Astrocyte (in vitro differentiated cells and primary cell): Measurements from ENCODE around the gene CALHM4. TPM values are rescaled to one million over a fixed set of nuclear protein-coding genes. Genes with fewer than 3 reads are reported as not detected.

Experiments used
- DNase-seq: peaks from one replicate; pipeline ENCODE4 v3.0.0-alpha.2; 2010; ENCODE audit warnings: low read depth
- FAIRE-seq: peaks from 2 replicates; lab custom pipeline; 2011; peaks lifted over from hg19 to GRCh38; lab: Jason Lieb, UNC
- H2AFZ ChIP-seq: 2 replicates; pipeline ENCODE4 v1.6.0; 2012; ENCODE audit warnings: low read depth, low read length, inconsistent platforms
- H3K27ac ChIP-seq: 2 replicates; pipeline ENCODE4 v1.5.1; 2011; ENCODE audit warnings: low read depth, low read length, inconsistent platforms
- H3K27me3 ChIP-seq: 2 replicates; pipeline ENCODE4 v1.6.0; 2011; ENCODE audit warnings: low read length, inconsistent platforms; ENCODE audit not compliant: insufficient read depth
- H3K36me3 ChIP-seq: 2 replicates; pipeline ENCODE4 v1.5.1; 2011; ENCODE audit warnings: low read length, inconsistent platforms; ENCODE audit not compliant: insufficient read depth
- H3K4me1 ChIP-seq: 2 replicates; pipeline ENCODE4 v1.5.1; 2011; ENCODE audit warnings: low read length, inconsistent platforms; ENCODE audit not compliant: insufficient read depth
- H3K4me2 ChIP-seq: 2 replicates; pipeline ENCODE4 v1.6.0; 2012; ENCODE audit warnings: low read length, inconsistent platforms
- H3K4me3 ChIP-seq: 2 replicates; pipeline ENCODE4 v1.5.1; 2011; ENCODE audit warnings: low read depth, mild to moderate bottlenecking, low read length, inconsistent platforms; ENCODE audit not compliant: insufficient read depth
- H3K79me2 ChIP-seq: 2 replicates; pipeline ENCODE4 v1.6.0; 2012; ENCODE audit warnings: mild to moderate bottlenecking, low read length, inconsistent platforms; ENCODE audit not compliant: insufficient read depth
- H3K9ac ChIP-seq: 2 replicates; pipeline ENCODE4 v1.6.0; 2012; ENCODE audit warnings: mild to moderate bottlenecking, low read length, inconsistent platforms
- H3K9me3 ChIP-seq: 2 replicates; pipeline ENCODE4 v1.5.1; 2012; ENCODE audit warnings: low read depth, mild to moderate bottlenecking, low read length, inconsistent platforms; ENCODE audit not compliant: insufficient read depth
- H4K20me1 ChIP-seq: 2 replicates; pipeline ENCODE4 v1.6.0; 2012; ENCODE audit warnings: low read length, inconsistent platforms; ENCODE audit not compliant: insufficient read depth
- H3K27ac Mint-ChIP-seq: one replicate; pipeline ENCODE4 v1.8.0; 2021; ENCODE audit warnings: mild to moderate bottlenecking, mixed read lengths; ENCODE audit not compliant: unreplicated experiment
- H3K27me3 Mint-ChIP-seq: one replicate; pipeline ENCODE4 v1.8.0; 2021; ENCODE audit warnings: low read depth, mixed read lengths; ENCODE audit not compliant: unreplicated experiment
- H3K36me3 Mint-ChIP-seq: one replicate; pipeline ENCODE4 v1.8.0; 2021; ENCODE audit warnings: low read depth, mixed read lengths; ENCODE audit not compliant: unreplicated experiment
- H3K4me1 Mint-ChIP-seq: one replicate; pipeline ENCODE4 v1.8.0; 2021; ENCODE audit warnings: low read depth, mixed read lengths; ENCODE audit not compliant: unreplicated experiment
- H3K4me3 Mint-ChIP-seq: one replicate; pipeline ENCODE4 v1.8.0; 2021; ENCODE audit warnings: mild to moderate bottlenecking, moderate library complexity, mixed read lengths; ENCODE audit not compliant: unreplicated experiment
- H3K9me3 Mint-ChIP-seq: one replicate; pipeline ENCODE4 v1.8.0; 2021; ENCODE audit warnings: mild to moderate bottlenecking, mixed read lengths; ENCODE audit not compliant: unreplicated experiment
- EZH2 ChIP-seq: IDR thresholded peaks from 2 replicates; pipeline ENCODE4 v1.6.1; 2012; ENCODE audit warnings: mild to moderate bottlenecking, low read length, inconsistent platforms; ENCODE audit not compliant: insufficient read depth
- total RNA-seq: library from RNA; stranded (reverse); gene quantifications from 2 replicates; pipeline ENCODE4 v1.2.1, GENCODE V29; 2021
- TF ChIP-seq, protein P1 (sequence below): IDR thresholded peaks from 2 replicates; pipeline ENCODE4 v1.5.1; 2011; ENCODE audit warnings: low read depth, mild to moderate bottlenecking, inconsistent platforms, low read length, moderate library complexity; ENCODE audit not compliant: insufficient read depth

The CALHM4 gene
- total RNA-seq, 1 donor from 2014 or later = 0.20 TPM

DNA sequence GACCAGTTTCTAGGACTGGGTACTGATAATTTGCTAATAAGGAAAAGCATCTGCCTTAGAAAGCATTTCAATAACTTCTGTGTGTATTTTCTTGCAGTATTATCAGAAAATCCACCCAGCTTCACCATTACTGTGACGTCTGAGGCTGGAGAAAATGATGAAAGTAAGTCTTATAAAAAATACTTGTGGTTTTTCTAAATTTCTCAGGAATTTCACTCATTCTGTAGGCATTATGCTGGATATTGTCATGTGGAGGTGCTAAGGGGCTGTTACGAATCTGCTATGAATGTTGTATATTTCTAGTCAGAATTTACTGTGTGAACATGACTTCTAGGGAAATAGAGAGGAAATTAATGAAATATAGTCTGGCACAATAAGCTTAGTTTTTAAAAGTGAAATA is 26.6 kb downstream of the CALHM4 start:
- TF ChIP-seq, protein P1, sequence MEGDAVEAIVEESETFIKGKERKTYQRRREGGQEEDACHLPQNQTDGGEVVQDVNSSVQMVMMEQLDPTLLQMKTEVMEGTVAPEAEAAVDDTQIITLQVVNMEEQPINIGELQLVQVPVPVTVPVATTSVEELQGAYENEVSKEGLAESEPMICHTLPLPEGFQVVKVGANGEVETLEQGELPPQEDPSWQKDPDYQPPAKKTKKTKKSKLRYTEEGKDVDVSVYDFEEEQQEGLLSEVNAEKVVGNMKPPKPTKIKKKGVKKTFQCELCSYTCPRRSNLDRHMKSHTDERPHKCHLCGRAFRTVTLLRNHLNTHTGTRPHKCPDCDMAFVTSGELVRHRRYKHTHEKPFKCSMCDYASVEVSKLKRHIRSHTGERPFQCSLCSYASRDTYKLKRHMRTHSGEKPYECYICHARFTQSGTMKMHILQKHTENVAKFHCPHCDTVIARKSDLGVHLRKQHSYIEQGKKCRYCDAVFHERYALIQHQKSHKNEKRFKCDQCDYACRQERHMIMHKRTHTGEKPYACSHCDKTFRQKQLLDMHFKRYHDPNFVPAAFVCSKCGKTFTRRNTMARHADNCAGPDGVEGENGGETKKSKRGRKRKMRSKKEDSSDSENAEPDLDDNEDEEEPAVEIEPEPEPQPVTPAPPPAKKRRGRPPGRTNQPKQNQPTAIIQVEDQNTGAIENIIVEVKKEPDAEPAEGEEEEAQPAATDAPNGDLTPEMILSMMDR = no peak
- TF ChIP-seq EZH2 = no peak
- Histone ChIP-seq H3K4me1 (no peaks in the 10 kb centered on the region), H3K27ac (peak overlapping the region; percentile 28), H3K79me2 (peaks cover 70% of the 10 kb centered on the region), H4K20me1 (peaks cover 25% of the 10 kb centered on the region), H3K9me3 (no peaks in the 10 kb centered on the region), H3K9ac (no peak overlapping the region), H3K4me3 (no peak overlapping the region), H3K4me2 (peak overlapping the region; percentile 14), H2AFZ (no peak overlapping the region), H3K27me3 (no peaks in the 10 kb centered on the region), H3K36me3 (peaks cover 14% of the 10 kb centered on the region)
- FAIRE-seq (no peak), DNase-seq (peak; percentile 69)
- Mint-ChIP-seq H3K9me3 (no peaks in the 10 kb centered on the region), H3K27me3 (no peaks in the 10 kb centered on the region), H3K36me3 (peaks cover 12% of the 10 kb centered on the region), H3K4me1 (peaks cover 20% of the 10 kb centered on the region), H3K27ac (peak overlapping the region; percentile 48), H3K4me3 (no peak overlapping the region)

DNA sequence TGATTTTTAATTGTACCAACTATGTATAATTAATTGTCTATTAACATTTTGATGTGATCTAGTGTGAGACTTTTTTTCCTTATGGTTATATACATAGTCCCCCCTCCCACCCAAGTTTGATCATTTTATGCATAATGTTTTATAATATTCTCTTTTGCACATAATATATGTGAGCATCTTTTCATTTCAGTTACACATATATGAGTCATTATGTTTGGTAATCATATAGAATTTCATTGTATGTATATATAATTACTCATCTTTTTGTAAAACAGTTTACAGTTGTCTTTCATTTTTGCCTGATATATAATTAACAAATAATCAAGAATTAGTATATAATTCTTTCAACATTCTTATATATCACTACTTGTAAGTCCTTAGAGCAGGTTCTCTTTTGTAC is 32.7 kb downstream of the CALHM4 start:
- DNase-seq = no peak
- Histone ChIP-seq H3K36me3 (peaks cover 25% of the 10 kb centered on the region), H3K27ac (no peak overlapping the region), H3K4me1 (no peaks in the 10 kb centered on the region), H4K20me1 (peaks cover 17% of the 10 kb centered on the region), H3K27me3 (no peaks in the 10 kb centered on the region), H3K79me2 (peaks cover 31% of the 10 kb centered on the region), H3K9me3 (no peaks in the 10 kb centered on the region), H3K4me2 (no peak overlapping the region), H3K9ac (no peak overlapping the region), H2AFZ (no peak overlapping the region), H3K4me3 (no peak overlapping the region)
- Mint-ChIP-seq H3K27ac (no peak overlapping the region), H3K4me1 (no peaks in the 10 kb centered on the region), H3K27me3 (no peaks in the 10 kb centered on the region), H3K9me3 (no peaks in the 10 kb centered on the region), H3K36me3 (peaks cover 3% of the 10 kb centered on the region), H3K4me3 (no peak overlapping the region)
- TF ChIP-seq, protein P1 = no peak
- no peak for TF ChIP-seq EZH2
- no peak for FAIRE-seq

DNA sequence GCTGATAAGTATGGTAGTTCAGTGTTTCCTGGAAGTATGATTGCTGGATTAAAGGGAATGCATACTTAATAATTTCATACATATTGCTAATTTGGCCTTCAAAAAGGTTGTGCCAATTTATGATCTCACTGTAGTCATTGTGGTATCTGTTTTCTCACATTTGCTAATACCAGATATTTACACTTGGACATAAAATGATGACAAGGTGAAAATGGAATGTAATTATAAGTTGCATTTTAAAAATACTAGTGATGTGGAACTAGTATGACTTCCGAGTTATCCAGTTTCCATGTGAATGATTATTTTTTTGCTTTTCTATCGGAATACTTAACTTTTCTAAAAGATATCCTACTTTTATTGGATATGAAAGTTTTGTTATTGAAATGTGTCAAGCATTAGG is 33.2 kb downstream of the CALHM4 start:
- H3K4me1 ChIP-seq = no peaks in the 10 kb centered on the region
- Mint-ChIP-seq H3K4me3 (no peak overlapping the region), H3K4me1 (no peaks in the 10 kb centered on the region), H3K27me3 (no peaks in the 10 kb centered on the region), H3K27ac (no peak overlapping the region), H3K36me3 (peaks cover 3% of the 10 kb centered on the region), H3K9me3 (no peaks in the 10 kb centered on the region)
- H3K36me3 ChIP-seq = peaks cover 29% of the 10 kb centered on the region
- H3K9ac ChIP-seq = no peak overlapping the region
- H4K20me1 ChIP-seq = peaks cover 17% of the 10 kb centered on the region
- no peaks in the 10 kb centered on the region for H3K27me3 ChIP-seq
- H3K4me3 ChIP-seq = no peak overlapping the region
- FAIRE-seq = no peak
- no peak for DNase-seq
- no peak overlapping the region for H3K27ac ChIP-seq
- H3K4me2 ChIP-seq = no peak overlapping the region
- H3K79me2 ChIP-seq = peaks cover 26% of the 10 kb centered on the region
- H2AFZ ChIP-seq = no peak overlapping the region
- no peaks in the 10 kb centered on the region for H3K9me3 ChIP-seq
- TF ChIP-seq, protein P1 = no peak
- TF ChIP-seq EZH2 = no peak
